K562 (cell line): ENCODE measurements around the gene SURF6. TPM values are rescaled to one million over a fixed set of nuclear protein-coding genes. Genes with fewer than 3 reads are reported as not detected.

Experiments used
- ARID2 ChIP-seq: fragments of 450-650 bp; IDR thresholded peaks from 2 replicates; pipeline ENCODE4 v1.6.1; 2017; ENCODE audit warnings: antibody characterized with exemption, mild to moderate bottlenecking
- BRCA1 ChIP-seq, 2 experiments: fragments of 450-650 bp in 1 of 2; sonication (generic) in 1 of 2; formaldehyde crosslinking in 1 of 2; IDR thresholded peaks; 2 replicates each; pipeline versions ENCODE4 v1.5.0 to v1.6.1; 2017 to 2020; ENCODE audit warnings: mild to moderate bottlenecking in 1 of 2, missing genetic modification reagents in 1 of 2
- CBX2 ChIP-seq: fragments of 200-600 bp; sonication (generic); IDR thresholded peaks from one replicate; pipeline ENCODE4 v1.6.1; 2012; ENCODE audit warnings: mild to moderate bottlenecking, low read length, inconsistent platforms; ENCODE audit not compliant: insufficient read depth, poor library complexity, severe bottlenecking
- EZH2 ChIP-seq: IDR thresholded peaks from 2 replicates; pipeline ENCODE4 v1.6.1; 2012; ENCODE audit warnings: low read depth, mild to moderate bottlenecking, inconsistent platforms, low read length, borderline replicate concordance
- MYNN ChIP-seq, 2 experiments: sonication (generic); formaldehyde crosslinking in 1 of 2; IDR thresholded peaks; 2 replicates each; pipeline versions ENCODE4 v1.5.0 to v1.6.1; 2016 to 2020; ENCODE audit warnings: antibody characterized with exemption in 1 of 2, missing genetic modification reagents in 1 of 2
- PHF8 ChIP-seq: fragments of 200-600 bp; sonication (generic); IDR thresholded peaks from 2 replicates; pipeline ENCODE4 v1.6.1; 2012; ENCODE audit warnings: mixed run types, mild to moderate bottlenecking, inconsistent platforms, low read length, moderate library complexity, borderline replicate concordance
- POLR2AphosphoS5 ChIP-seq: IDR thresholded peaks from 2 replicates; pipeline ENCODE4 v1.6.1; 2011; ENCODE audit warnings: mild to moderate bottlenecking, low read depth, low read length, moderate library complexity; ENCODE audit not compliant: control insufficient read depth, insufficient read depth
- SIX5 ChIP-seq, 2 experiments: IDR thresholded peaks; 2 replicates each; pipeline ENCODE4 v1.6.1; 2011; ENCODE audit warnings: low read length in 2 of 2, borderline replicate concordance in 1 of 2, low read depth in 1 of 2, mild to moderate bottlenecking in 1 of 2, moderate library complexity in 1 of 2; ENCODE audit not compliant: insufficient read depth in 1 of 2
- SLC30A9 ChIP-seq: fragments of 250-450 bp; sonication (Bioruptor Pico); IDR thresholded peaks from 2 replicates; pipeline ENCODE4 v1.8.0; 2022; ENCODE audit warnings: mild to moderate bottlenecking, moderate library complexity
- SRF ChIP-seq, 2 experiments: fragments of 250-450, 450-650 bp in 1 of 2; sonication (Bioruptor Pico) in 1 of 2; sonication (generic) in 1 of 2; formaldehyde crosslinking; IDR thresholded peaks; 2 replicates each; pipeline versions ENCODE4 v1.5.0 to v1.5.1; 2020 to 2022; ENCODE audit warnings: mild to moderate bottlenecking in 1 of 2, missing genetic modification reagents in 1 of 2
- TSC22D4 ChIP-seq: fragments of 450-650 bp; IDR thresholded peaks from 2 replicates; pipeline ENCODE4 v1.6.1; 2016; ENCODE audit warnings: missing genetic modification characterization, missing biosample characterization, control low read depth
- ZFPM2 ChIP-seq: fragments of 250-450 bp; sonication (Bioruptor Pico); IDR thresholded peaks from 2 replicates; pipeline ENCODE4 v1.5.1; 2022; ENCODE audit warnings: mild to moderate bottlenecking
- ZNF146 ChIP-seq: IDR thresholded peaks from one replicate; pipeline ENCODE4 v1.6.1; 2018; ENCODE audit warnings: missing compliant biosample characterization; ENCODE audit not compliant: unreplicated experiment
- ZNF174 ChIP-seq: fragments of 250-450 bp; sonication (Bioruptor Pico); IDR thresholded peaks from 2 replicates; pipeline ENCODE4 v1.4.0; 2020; ENCODE audit warnings: mild to moderate bottlenecking
- ZNF263 ChIP-seq: sonication (generic); formaldehyde crosslinking; IDR thresholded peaks from 2 replicates; pipeline ENCODE4 v1.8.0; 2022; ENCODE audit warnings: mild to moderate bottlenecking, missing genetic modification reagents, borderline replicate concordance
- ZNF445 ChIP-seq: fragments of 250-450 bp; sonication (Bioruptor Pico); IDR thresholded peaks from 2 replicates; pipeline ENCODE4 v1.4.0; 2020; ENCODE audit warnings: low read depth, mild to moderate bottlenecking, moderate library complexity
- ZNF57 ChIP-seq: fragments of 450-650 bp; formaldehyde crosslinking; IDR thresholded peaks from 2 replicates; pipeline ENCODE4 v1.4.0; 2020; ENCODE audit warnings: mild to moderate bottlenecking, moderate library complexity
- polyA plus RNA-seq, 8 experiments: library from polyadenylated mRNA; depleted of rRNA in 4 of 8; stranded (reverse) in 5 of 8; unstranded in 3 of 8; fragments of >200 nt; fragmentation: Nextera tagmentation in 2 of 8; fragmentation: Illumina TruSeq in 1 of 8; extraction: Ambion mirVana in 2 of 8; extraction: Trizol in 1 of 8; gene quantifications; 2 replicates each; pipeline versions ENCODE4 v1.2.1 to v1.2.3, GENCODE V29; 2011 to 2014; ENCODE audit warnings: inconsistent platforms in 1 of 8, missing spikeins in 1 of 8
- total RNA-seq, 7 experiments: library from RNA; depleted of rRNA in 6 of 7; stranded (reverse); fragments of >200 nt in 6 of 7; fragmentation: Illumina TruSeq in 2 of 7; extraction: Trizol in 2 of 7; gene quantifications; 2 replicates each; pipeline versions ENCODE4 v1.2.1 to v1.2.3, GENCODE V29; 2011 to 2021; ENCODE audit warnings: low replicate concordance in 1 of 7
- TF ChIP-seq, protein P1 (sequence below): sonication (generic); formaldehyde crosslinking; IDR thresholded peaks from 2 replicates; pipeline ENCODE4 v1.8.0; 2022; ENCODE audit warnings: mild to moderate bottlenecking, missing genetic modification reagents
- TF ChIP-seq, protein P2 (sequence below): fragments of 450-650 bp; conservative IDR thresholded peaks from 2 replicates; pipeline ENCODE4 v1.6.1; 2016; ENCODE audit warnings: missing genetic modification characterization, low read depth, mild to moderate bottlenecking, control low read depth, missing compliant biosample characterization
- TF ChIP-seq, protein P3 (sequence below): fragments of 450-650 bp; IDR thresholded peaks from 2 replicates; pipeline ENCODE4 v1.6.1; 2018; ENCODE audit warnings: mild to moderate bottlenecking, low read depth; ENCODE audit not compliant: partially characterized antibody
- TF ChIP-seq, protein P4 (sequence below): fragments of 250-450 bp; sonication (Bioruptor Pico); IDR thresholded peaks from 2 replicates; pipeline ENCODE4 v1.5.1; 2021; ENCODE audit warnings: mild to moderate bottlenecking

Gene SURF6
- total and polyA plus RNA-seq, 9 of the 15 experiments (the other 6 are each of a cell fraction or from before 2014, with no cell fraction given) = 1.4 to 68.3 (median 14.7) TPM

DNA sequence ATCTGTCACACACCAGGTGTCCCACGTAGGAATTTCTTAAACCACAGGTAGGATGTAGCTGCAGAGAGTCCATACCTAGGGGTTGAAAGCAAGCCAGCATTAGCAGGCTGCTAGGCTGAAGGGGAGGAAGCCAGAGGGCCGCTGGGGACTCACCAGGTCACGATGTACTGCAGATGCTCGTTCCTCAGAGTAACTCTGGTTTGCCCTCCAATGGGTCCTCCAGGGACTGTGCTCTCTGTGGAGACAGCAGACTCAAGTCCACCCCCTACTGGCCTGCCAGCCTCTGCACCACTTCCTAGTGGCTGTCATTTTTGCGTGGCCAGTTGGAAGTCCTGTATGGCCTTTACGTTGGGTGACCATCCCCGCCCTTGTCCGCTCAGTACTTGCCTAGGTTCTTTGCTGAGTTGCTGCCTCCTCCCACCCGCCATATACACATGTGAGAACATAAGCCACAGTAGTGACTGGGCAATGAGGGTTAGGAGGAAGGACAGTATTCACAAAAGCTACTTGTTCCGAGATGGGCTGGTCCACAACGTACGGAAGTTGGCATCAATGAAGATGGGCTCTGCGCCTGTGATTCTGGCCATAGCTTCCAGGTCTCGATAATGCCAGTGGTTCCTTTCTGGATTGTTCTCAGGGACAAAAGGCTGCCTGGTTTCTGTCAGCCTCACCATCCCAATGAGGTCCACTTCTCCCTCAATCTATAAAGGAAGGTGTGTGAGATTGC, 16.1 kb upstream of the SURF6 start (continued):
- TF ChIP-seq SIX5 (IDR thresholded peaks at IDR 0.05; ENCODE audit: borderline replicate concordance in 1 of 2, insufficient read depth in 1 of 2, low read depth in 1 of 2, low read length in 2 of 2) (no peak), EZH2 (no peak), ZFPM2 (no peak), MYNN (IDR thresholded peaks at IDR 0.05) (peak; percentile 86; the same call in 1 of the 2 replicates), MYNN (CRISPR knock-in tag; IDR thresholded peaks at IDR 0.05) (no peak), SRF (CRISPR knock-in tag; IDR thresholded peaks at IDR 0.05) (no peak), BRCA1 (IDR thresholded peaks at IDR 0.05) (no peak), BRCA1 (CRISPR knock-in tag; IDR thresholded peaks at IDR 0.05) (no peak), SLC30A9 (CRISPR knock-in tag) (no peak), ZNF445 (peak; percentile 47; the same call in 1 of the 2 replicates), TSC22D4 (tag) (no peak), CBX2 (no peak), ARID2 (no peak), ZNF57 (CRISPR knock-in tag) (no peak), ZNF174 (CRISPR knock-in tag) (no peak), ZNF263 (peak; percentile 98), ZNF146 (no peak), PHF8 (peak; percentile 19; the same call in 1 of the 2 replicates), POLR2AphosphoS5 (peak; percentile 71)
- TF ChIP-seq, protein P1, sequence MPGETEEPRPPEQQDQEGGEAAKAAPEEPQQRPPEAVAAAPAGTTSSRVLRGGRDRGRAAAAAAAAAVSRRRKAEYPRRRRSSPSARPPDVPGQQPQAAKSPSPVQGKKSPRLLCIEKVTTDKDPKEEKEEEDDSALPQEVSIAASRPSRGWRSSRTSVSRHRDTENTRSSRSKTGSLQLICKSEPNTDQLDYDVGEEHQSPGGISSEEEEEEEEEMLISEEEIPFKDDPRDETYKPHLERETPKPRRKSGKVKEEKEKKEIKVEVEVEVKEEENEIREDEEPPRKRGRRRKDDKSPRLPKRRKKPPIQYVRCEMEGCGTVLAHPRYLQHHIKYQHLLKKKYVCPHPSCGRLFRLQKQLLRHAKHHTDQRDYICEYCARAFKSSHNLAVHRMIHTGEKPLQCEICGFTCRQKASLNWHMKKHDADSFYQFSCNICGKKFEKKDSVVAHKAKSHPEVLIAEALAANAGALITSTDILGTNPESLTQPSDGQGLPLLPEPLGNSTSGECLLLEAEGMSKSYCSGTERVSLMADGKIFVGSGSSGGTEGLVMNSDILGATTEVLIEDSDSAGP (CRISPR knock-in tag) = no peak
- TF ChIP-seq, protein P2, sequence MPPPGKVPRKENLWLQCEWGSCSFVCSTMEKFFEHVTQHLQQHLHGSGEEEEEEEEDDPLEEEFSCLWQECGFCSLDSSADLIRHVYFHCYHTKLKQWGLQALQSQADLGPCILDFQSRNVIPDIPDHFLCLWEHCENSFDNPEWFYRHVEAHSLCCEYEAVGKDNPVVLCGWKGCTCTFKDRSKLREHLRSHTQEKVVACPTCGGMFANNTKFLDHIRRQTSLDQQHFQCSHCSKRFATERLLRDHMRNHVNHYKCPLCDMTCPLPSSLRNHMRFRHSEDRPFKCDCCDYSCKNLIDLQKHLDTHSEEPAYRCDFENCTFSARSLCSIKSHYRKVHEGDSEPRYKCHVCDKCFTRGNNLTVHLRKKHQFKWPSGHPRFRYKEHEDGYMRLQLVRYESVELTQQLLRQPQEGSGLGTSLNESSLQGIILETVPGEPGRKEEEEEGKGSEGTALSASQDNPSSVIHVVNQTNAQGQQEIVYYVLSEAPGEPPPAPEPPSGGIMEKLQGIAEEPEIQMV (tag) = no peak
- TF ChIP-seq, protein P3, sequence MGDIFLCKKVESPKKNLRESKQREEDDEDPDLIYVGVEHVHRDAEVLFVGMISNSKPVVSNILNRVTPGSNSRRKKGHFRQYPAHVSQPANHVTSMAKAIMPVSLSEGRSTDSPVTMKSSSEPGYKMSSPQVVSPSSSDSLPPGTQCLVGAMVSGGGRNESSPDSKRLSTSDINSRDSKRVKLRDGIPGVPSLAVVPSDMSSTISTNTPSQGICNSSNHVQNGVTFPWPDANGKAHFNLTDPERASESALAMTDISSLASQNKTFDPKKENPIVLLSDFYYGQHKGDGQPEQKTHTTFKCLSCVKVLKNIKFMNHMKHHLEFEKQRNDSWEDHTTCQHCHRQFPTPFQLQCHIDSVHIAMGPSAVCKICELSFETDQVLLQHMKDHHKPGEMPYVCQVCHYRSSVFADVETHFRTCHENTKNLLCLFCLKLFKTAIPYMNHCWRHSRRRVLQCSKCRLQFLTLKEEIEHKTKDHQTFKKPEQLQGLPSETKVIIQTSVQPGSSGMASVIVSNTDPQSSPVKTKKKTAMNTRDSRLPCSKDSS = peak; percentile 36
- TF ChIP-seq, protein P4, sequence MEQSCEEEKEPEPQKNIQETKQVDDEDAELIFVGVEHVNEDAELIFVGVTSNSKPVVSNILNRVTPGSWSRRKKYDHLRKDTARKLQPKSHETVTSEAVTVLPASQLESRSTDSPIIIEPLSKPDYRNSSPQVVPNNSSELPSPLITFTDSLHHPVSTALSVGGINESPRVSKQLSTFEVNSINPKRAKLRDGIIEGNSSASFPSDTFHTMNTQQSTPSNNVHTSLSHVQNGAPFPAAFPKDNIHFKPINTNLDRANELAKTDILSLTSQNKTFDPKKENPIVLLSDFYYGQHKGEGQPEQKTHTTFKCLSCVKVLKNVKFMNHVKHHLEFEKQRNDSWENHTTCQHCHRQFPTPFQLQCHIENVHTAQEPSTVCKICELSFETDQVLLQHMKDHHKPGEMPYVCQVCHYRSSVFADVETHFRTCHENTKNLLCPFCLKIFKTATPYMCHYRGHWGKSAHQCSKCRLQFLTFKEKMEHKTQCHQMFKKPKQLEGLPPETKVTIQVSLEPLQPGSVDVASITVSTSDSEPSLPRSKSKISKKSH (CRISPR knock-in tag) = no peak
